Medulla oblongata (tissue), 1 donor: ENCODE data around the gene PHF10.
"Not testable (repeated sequence)": the region's sequence is repeated elsewhere in the genome, so short reads cannot be mapped to it uniquely, and the experiment has no call there.

Experiments used
- DNase-seq: peaks from one replicate; pipeline ENCODE4 v3.0.0-alpha.2; 2015; ENCODE audit errors: extremely low spot score

Gene PHF10

GRCh38 chr6:169723200-169723909 is 945 bp downstream of the PHF10 start:
- peak; percentile 76 for DNase-seq

DNA sequence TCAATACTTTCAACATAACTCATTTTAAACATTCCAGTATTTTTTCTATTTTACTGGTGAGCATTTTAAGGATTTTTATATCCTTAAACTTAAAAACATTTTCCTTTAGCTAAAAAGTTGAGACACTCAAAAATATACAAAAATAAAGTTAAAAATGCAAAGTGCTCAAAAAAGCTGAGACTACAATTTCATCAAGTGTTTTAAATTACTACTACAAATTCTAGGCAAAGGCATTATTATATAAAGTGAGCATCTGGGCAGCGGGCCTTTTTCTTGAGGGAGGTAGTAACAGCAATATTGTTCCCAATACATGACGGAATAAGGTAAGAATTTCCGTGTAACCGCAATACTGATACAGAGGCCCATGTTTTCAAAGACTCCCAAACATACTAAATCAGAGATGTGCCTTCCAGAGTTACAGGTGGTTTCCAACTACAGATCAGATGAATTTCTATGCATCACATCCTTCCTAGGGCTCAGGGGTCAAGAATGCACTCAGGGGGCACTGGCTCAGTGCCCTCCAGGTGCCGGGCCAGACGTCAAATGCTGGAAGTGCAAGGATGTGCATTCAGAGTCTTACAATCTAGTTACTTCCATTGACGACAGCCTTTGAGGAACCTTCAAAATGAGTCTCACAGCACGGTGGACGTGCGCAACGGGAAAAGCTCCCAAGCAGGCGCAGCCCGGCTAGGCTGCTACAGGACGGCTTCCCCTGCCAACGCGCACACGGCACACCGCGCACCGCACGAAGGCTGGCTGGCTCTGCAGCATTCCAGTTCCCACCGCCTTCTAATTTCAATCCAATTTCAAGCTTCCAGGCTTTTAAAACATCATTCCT is 1.7 kb downstream of the PHF10 start:
- DNase-seq, result no peak

- DNase-seq, result no peak
Observed at GRCh38 chr6:169720207-169720855, 4.0 kb downstream of the PHF10 start.

DNA sequence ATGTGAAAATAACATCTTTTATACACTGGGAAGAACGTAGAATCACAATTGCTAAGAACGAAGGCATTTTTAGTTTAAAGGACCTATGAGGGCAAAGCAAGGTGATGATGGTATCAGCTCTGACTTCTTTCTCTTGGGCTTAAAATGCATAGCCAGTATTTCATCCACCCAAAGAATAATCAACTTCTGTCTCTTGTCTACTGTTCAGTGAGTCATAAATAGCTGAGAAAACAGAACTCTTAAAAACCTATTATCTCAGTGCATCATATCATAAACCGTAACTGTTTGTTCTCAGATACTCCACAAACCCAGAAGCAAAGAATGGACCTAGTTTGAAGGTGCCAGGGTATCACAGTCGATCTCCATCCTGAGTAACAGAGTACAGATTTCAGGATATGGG is 5.2 kb downstream of the PHF10 start:
- no peak for DNase-seq

DNA sequence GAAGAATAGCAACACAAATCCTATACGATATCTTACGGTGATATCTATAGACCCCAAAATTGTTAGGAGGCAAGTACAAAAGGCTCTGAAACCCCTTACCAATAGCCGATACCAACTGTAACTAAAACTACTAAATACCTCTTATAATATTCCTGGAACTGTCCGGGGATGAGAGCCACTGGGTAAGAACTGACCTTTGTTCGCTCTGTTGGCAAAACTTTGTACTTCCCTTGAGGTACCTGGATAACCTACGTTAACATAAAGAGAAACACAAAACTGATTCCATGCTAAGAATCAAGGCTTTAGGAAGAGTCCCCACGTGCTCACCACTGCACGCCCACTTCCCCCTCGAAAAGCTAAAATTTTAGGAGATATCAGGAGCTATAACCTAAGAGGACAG is 9.7 kb downstream of the PHF10 start:
- no peak for DNase-seq

- no peak for DNase-seq
Observed at GRCh38 chr6:169714178-169714577, 10.1 kb downstream of the PHF10 start.

- DNase-seq, result no peak
Observed at GRCh38 chr6:169710009-169710408, 14.3 kb downstream of the PHF10 start.

DNA sequence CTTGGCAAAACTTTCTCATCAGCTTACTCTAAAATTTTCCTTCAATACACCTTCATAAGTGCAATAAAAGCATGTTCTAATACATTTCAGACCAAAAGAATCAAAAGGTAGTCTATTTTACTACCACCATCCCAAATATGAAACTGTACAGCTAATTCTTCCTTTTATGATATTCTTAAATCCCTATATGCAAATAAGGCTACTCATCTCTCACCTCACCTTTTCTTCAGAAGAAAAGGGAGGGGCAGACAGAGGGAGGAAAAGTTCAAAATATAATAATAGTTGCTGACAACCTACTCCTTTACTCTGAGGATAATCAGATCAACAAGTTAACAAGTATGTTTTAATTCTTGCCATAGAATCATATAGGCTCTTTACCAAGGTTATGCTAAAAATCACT is 15.0 kb downstream of the PHF10 start:
- no peak for DNase-seq

DNA sequence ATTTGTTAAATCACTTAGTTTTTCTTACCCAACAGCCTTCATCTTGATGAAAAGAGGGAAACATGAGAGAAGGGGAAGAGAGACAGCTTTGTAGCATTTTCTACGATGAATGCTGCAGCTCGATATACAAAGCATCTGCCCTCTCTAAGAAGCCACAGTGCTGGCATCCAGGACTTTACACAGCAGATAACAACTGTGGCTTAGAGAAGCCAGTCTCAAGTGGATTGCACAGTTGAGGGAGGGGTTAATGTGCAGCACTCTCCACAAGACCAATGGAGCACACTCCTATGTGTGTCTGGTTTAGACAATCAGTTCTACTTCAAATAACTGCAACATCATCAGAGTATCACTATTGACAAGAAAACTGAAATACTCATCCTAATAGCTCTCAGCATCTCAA is 16.5 kb downstream of the PHF10 start:
- no peak for DNase-seq

DNA sequence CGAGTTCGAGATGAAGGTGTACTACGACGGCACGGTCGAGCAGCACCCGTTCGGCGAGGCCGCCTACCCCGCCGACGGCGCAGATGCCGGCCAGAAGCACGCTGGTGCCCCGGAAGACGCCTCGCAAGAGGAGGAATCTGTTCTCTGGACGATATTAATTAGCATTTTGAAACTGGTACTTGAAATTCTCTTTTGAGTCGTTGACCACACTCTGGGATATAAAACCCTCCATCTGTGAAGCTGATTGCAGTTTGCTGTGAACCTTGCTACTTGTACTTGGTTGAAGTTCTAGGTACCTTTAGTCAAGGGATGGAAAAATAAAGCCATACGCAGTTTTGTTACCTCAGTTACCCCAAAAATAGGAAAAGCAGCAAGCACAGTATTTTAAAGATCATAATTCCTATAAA is 21.5 kb downstream of the PHF10 start:
- no peak for DNase-seq

GRCh38 chr6:169701954-169702839 is 22.1 kb downstream of the PHF10 start, which contains the start of the genes C6orf120 and WDR27:
Gene C6orf120 (plus strand): TSS chr6:169702126. CDS start chr6:169702460, 334 bp downstream.
Gene WDR27 (minus strand): TSS chr6:169702029. CDS start chr6:169689005, 13,024 bp downstream.
- peak; percentile 96 for DNase-seq

- peak; percentile 14 for DNase-seq
Observed at GRCh38 chr6:169701311-169701953, 22.9 kb downstream of the PHF10 start.

GRCh38 chr6:169700296-169700695 is 24.0 kb downstream of the PHF10 start:
- no peak for DNase-seq

DNA sequence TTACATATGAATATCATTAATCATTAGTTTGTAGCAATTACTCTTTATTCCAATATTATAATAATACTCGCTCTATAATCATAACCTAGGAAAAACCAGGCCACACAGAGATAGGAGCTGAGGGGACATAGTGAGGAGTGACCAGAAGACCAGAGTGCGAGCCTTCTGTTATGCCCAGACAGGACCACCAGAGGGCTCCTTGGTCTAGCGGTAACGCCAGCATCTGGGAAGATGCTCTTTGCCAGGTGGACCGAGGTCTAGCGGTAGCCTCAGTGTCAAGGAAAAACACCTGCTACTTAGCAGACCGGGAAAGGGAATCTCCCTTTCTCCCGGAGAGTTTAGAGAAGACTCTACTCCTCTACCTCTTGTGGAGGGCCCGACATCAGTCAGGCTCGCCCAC is 27.2 kb downstream of the PHF10 start:
- not testable (repeated sequence) for DNase-seq

DNA sequence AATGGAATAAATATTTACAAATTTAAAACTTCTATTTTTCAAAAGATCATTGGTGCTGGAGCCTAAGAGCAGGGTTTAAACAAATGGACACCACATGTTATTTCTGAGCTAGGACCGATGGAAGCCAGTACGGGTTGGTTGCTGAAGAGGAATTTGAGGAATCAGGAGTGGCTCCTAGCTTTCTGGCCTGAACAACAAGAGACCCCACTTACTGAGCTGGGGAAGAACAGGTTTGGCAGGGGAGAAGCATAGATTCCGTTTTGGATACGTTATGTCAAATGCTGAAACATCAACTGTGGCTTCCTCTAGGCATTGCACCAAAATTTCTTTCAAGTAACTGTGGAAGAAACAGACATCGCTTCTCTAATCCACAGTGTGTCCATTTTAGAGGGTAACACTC is 29.2 kb downstream of the PHF10 start:
- no peak for DNase-seq

- no peak for DNase-seq
Observed at GRCh38 chr6:169692516-169692915, 31.8 kb downstream of the PHF10 start.

- DNase-seq, result no peak
Observed at GRCh38 chr6:169691260-169691659, 33.0 kb downstream of the PHF10 start.

DNA sequence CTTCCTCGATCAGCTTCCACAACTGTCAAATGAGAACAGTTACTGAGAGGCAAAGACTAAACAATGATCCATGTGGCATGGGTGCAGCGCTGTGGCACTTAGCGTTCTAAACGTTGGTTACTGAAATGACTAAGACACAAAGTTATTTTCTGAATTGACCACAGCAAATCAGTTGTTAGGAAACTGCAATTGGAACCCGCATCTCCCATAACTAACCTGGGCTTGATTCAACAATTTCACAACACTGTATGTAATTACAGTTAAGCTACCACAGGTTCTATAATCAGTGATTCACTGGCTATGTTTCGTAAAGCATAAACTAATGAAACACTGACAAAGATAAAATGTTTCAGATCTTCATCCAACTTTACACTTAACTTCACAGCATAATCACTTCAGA is 35.0 kb downstream of the PHF10 start:
- DNase-seq, result no peak

DNA sequence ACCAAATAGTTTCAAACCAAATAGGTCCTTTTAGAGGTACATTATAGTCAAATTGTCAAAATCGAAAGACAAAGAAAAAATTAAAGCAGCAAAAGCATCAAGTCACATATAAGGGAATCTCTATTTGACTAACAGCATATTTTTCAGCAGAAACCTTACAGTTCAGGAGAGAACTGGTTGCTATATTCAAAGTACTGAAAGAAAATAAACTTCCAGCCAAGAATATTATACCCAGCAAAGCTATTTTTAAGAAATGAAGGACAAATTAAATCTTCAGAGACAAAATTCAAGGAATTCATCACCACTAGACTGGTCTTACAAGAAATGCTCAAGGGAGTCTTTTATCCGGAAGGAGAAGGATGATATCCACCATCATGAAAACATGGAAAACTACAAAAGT is 38.4 kb downstream of the PHF10 start:
- no peak for DNase-seq

DNA sequence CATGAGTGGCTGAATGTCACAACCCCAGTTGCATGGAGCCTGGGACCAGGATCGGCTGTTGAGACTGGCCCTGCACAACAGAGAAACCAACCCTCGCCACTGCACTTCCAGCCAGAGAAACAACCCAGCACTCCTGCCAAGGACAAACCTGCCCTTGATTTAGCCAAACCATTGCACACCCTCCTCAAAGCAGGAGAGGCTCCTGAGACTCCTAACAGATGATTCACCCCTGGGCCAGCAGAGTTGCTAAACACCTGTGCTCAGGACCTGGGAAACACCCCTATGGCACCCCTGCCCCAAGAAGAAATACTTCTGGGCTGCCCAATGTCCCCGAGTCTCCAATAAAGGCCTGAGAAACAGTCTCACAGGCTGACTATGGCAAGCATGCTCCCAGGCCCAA is 40.2 kb downstream of the PHF10 start:
- DNase-seq, result no peak

DNA sequence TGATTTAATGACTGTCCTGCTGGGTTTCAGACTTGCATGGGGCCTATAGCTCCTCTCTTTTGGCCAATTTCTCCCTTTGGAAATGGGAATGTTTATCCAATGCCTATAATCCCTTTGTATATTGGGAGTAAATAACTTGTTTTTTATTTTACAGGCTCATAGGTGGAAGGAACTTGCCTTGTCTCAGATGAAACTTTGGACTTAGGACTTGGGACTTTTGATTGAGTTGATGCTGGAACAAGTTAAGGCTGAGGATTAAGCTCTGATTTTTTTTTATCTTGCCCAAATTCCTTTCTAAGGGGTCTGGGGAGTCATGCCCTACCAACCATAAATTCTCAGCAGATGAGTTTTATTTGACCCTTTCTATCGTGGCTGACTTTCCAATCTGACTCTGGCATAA is 46.0 kb downstream of the PHF10 start:
- no peak for DNase-seq
